Measurements from ENCODE around the gene SLC9B1.
"Not testable (repeated sequence)": the region's sequence is repeated elsewhere in the genome, so short reads cannot be mapped to it uniquely, and the experiment has no call there.

Gene SLC9B1

DNA sequence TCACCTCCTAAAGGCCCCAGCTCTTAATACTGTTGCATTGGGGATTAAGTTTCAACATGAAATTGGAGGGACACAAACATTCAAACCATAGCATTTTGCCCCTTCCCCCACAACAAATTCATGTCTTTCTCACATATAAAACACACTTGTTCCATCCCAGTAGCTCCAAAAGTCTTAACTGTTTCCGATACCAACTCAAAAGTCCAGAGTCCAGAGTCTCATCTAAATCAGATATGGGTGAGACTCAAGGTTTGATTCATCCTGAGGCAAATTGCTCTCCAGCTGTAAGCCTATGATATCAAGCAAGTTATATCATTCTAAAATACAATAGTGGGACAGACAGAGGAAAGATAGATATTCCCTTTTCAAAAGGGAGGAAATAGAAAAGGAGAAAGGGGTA, 8.7 kb downstream of the SLC9B1 start:
- DNase-seq: no peak

- no peak for DNase-seq
Measured at GRCh38 chr4:103008875-103009729, 10.4 kb downstream of the SLC9B1 start.

DNA sequence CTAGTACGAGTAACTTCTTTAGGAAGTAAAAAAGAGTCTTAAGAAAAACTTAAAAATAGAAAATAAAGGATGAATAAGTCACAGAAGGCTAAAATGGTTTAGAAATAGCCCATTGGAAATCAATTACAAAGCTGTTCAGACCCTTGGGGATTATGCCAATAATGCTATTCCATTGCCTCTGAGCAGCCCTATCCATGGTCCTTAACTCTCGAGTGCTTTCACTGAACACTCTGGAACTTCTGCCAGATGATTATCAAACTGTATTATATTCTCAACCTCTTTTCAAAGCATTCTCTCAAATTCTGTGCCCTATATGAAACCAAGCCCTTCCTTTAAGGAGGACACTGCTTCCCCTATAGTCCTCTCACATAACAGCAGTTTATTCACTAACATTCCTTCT, 17.0 kb downstream of the SLC9B1 start:
- DNase-seq: no peak

DNA sequence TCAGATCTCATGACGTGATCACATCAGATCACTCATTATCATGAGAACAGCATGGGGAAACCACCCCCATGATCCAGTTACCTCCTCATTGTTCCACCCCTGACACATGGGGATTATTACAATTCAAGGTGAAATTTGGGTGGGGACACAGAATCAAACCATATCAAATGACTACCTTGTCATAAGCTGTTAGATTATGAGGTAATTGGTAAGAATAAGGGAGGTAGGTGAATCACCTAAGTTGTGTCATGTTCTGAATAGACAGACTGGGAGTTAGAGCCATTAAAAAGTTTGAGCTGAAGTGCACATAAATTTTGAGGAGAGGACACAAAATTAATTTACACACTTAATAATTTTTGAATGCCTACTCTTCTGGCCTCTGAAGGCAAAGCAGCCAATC, 24.7 kb downstream of the SLC9B1 start:
- DNase-seq: no peak

DNA sequence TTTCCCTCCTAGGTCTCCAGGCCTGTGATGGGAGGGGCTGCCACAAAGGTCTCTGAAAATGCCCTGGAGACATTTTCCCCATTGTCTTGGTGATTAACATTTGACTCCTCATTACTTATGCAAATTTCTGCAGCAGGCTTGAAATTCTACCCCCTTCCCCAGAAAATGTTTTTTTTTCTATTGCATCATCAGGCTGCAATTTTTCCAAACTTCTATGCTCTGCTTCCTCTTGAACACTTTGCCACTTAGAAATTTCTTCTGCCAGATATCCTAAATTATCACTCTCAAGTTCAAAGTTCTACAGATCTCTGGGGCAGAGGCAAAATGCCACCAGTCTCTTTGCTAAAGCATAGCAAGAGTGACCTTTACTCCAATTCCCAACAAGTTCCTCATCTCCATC, 25.5 kb downstream of the SLC9B1 start:
- DNase-seq: not testable (repeated sequence)

- DNase-seq: no peak
Measured at GRCh38 chr4:102988429-102989020, 31.0 kb downstream of the SLC9B1 start.

GRCh38 chr4:102981005-102981404, 38.5 kb downstream of the SLC9B1 start:
- DNase-seq: no peak

GRCh38 chr4:102961813-102962212, 57.7 kb downstream of the SLC9B1 start:
- DNase-seq: not testable (repeated sequence)

GRCh38 chr4:102959496-102959895, 60.0 kb downstream of the SLC9B1 start:
- DNase-seq: no peak

- no peak for DNase-seq
Measured at GRCh38 chr4:102945066-102945465, 74.4 kb downstream of the SLC9B1 start.

DNA sequence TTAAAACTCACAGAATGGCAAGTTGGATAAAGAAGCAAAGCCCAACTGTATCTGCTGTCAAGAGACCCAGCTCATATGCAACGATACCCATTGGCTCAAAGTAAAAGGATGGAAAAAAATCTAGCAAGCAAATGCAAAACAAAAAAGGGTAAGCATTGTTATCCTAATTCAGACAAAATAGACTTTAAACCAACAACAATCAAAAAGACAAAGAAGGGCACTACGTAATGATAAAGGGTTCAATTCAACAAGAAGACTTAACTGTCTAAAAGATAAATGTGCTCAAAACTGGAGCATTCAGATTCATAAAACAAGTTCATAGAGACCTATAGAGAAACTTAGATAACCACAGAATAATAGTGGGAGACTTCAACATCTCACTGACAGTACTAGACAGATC, 81.4 kb downstream of the SLC9B1 start:
- DNase-seq: not testable (repeated sequence)

- no peak for DNase-seq
Measured at GRCh38 chr4:102935716-102936115, 83.8 kb downstream of the SLC9B1 start.

GRCh38 chr4:102919697-102920096, 99.8 kb downstream of the SLC9B1 start:
- not testable (repeated sequence) for DNase-seq

DNA sequence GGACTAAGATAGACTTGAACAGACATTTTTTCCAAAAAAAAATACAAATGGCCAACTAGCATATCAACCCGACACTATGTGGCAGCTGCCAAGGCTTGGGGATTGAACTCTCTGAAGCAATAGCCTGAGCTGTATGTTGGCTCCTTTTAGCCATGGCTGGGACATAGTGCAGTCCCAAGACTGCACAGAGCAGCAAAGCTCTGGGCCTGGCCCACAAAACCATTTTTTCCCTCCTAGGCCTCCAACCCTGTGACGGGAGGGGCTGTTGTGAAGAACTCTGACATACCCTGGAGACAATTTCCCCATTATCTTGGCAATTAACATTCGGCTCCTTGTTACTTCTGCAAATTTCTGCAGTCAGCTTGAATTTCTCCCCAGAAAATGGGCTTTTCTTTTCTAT, 100.6 kb downstream of the SLC9B1 start:
- DNase-seq: no peak

DNA sequence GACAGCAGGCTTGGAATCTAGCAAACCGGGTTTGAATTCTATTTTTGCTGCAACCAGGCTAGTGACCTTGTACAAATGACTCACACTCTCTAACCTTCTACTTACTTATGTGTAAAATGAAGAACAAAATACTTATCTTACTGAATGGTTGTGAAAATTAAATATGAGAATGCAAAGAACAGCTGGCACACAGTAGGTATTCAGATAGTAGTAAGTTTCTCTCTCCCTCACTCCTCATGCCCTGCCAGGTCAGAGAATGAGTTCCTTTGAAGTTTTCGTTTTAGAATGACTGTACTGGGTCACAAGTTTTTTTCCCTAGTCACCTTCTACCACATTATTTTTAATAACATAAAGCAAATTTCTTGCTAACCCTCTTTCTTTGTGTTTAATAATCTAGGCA, 117.7 kb downstream of the SLC9B1 start:
- no peak for DNase-seq

DNA sequence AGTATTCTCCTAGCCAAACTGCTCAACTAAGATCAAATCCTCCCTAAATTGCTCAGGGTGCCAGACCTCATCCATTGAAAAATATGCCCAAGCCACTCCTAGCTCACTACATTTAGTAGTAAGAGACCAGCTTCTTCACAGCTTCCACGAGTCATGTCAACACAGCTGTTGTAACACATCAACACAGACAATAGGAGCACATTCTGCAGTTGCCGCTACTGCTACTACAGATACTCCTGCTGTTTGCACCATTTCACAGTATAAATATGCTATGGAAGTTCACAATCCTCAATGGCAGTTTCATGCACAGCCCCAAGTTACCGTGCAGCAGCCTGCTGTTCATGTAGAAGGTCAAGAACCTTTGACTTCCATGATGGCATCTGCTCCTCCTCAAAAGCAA, 121.9 kb downstream of the SLC9B1 start:
- DNase-seq: not testable (repeated sequence)

DNA sequence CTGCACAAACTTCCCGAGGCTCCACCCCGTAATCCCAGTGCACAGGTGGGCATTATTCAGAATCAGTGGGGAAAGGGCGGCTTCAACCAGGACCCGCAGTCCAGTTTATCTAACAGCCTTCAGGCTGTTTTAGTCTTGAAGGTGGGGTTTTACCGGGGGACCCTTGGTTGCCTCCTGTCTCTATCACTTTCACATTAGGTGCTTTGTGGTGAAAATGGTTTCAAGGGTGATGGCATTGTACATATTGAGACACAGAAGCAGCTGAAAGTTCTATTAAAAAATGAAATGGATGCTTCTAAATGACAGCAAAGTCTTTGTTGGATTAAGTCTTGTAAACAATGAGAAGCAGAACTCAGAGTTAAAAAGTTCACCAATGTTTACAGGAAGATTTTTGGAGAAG, 123.0 kb downstream of the SLC9B1 start:
- DNase-seq: not testable (repeated sequence)

DNA sequence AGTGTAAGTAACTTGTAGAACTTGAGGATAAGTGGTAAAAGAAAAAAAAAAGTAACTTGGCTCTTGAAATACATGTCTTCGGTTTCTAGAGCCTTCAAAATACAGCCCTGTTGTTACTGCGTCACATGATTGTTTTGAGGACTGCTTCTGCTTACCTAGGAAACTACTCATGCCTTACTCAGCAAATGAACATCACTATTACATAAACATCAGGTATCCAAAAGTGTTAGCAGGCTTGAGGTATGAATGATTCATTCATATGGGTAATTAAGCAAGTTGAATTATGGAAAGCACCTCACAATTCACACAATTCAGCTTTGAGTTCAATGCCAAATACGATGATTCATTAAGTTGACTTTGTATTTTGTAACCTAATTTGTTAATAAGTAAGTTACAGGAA, 129.6 kb downstream of the SLC9B1 start:
- DNase-seq: not testable (repeated sequence)

- not testable (repeated sequence) for DNase-seq
Measured at GRCh38 chr4:102888570-102888969, 130.9 kb downstream of the SLC9B1 start.

- no peak for DNase-seq
Measured at GRCh38 chr4:102883278-102883677, 136.2 kb downstream of the SLC9B1 start.

DNA sequence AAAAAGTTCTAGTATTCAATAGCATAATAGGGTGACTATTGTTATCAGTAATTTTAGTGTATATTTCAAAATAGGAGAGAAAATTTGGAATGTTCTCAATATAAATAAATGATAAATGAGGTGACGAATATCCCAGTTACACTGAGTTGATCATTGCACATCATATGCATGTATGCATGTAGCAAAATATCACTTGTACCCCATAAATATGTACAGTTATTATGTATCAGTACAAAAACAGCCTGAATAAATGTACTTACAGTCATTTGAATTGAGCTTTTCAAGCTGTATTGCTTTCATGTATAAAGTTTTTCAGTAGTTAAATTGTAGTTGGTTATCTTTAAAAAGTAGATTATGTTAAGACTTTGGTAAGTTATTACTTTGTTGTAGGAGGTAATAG, 138.2 kb downstream of the SLC9B1 start:
- DNase-seq: no peak

- DNase-seq: no peak
Measured at GRCh38 chr4:102878901-102879300, 140.6 kb downstream of the SLC9B1 start.

DNA sequence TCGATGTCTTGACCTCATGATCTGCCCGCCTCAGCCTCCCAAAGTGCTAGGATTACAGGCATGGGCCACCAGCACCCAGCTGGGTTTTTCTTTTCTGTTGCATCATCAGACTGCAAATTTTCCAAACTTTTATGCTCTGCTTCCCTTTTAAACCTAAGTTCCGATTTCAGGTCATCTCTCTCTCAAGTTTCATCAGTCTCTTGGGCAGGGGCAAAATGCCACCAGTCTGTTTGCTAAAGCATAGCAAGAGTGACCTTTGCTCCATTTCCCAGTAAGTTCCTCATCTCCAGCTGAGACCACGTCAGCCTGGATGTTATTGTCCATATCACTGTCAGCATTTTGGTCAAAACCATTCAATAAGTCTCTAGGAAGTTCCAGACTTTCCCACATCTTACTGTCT, 141.2 kb downstream of the SLC9B1 start:
- DNase-seq: not testable (repeated sequence)

DNA sequence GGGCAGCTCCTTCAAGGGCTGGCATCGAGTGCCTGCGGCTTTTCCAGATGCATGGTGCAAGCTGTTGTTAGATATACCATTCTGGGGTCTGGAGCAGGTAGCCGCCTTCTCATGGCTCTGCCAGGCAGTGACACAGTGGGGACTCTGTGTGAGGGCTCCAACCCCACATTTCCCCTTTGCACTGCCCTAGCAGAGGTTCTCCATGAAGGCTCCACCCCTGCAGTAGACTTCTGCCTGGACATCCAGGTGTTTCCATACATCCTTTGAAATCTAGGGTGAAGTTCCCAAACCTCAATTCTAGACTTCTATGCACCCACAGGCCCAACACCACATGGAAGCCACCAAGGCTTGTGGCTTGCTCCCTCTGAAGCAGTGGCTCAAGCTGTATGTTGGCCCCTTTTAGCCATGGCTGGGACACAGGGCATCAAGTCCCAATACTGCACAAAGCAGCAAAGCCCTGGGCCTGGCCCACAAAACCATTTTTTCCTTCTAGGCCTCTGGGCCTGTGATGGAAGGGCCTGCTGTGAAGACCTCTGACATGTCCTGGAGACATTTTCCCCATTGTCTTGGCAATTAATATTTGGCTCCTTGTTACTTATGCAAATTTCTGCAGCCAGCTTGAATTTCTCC, 141.9 kb downstream of the SLC9B1 start:
- DNase-seq: not testable (repeated sequence)

Data from activated CD4-positive, alpha-beta T cell treated with anti-CD3 and anti-CD28 coated beads for 1 hour (primary cell).